Ishikawa (cell line): ENCODE results near the gene AIF1.

Experiments
- CEBPB ChIP-seq: IDR thresholded peaks from 2 replicates; pipeline ENCODE4 v1.6.1; 2012
- CREB1 ChIP-seq: IDR thresholded peaks from 2 replicates; pipeline ENCODE4 v1.6.1; 2012; ENCODE audit warnings: low read depth
- EGR1 ChIP-seq: IDR thresholded peaks from 2 replicates; pipeline ENCODE4 v1.6.1; 2012
- EP300 ChIP-seq: IDR thresholded peaks from 2 replicates; pipeline ENCODE4 v1.6.1; 2012; ENCODE audit warnings: borderline replicate concordance
- FOXM1 ChIP-seq: IDR thresholded peaks from 2 replicates; pipeline ENCODE4 v1.6.1; 2012; ENCODE audit warnings: low read depth, borderline replicate concordance
- MAX ChIP-seq: IDR thresholded peaks from 2 replicates; pipeline ENCODE4 v1.6.1; 2012
- NFIC ChIP-seq: IDR thresholded peaks from 2 replicates; pipeline ENCODE4 v1.6.1; 2012
- RAD21 ChIP-seq: IDR thresholded peaks from 2 replicates; pipeline ENCODE4 v1.6.1; 2012; ENCODE audit warnings: low read depth
- REST ChIP-seq: IDR thresholded peaks from 2 replicates; pipeline ENCODE4 v1.6.1; 2012; ENCODE audit warnings: low read depth, mild to moderate bottlenecking
- TAF1 ChIP-seq: IDR thresholded peaks from 2 replicates; pipeline ENCODE4 v1.6.1; 2012; ENCODE audit warnings: low read depth, mild to moderate bottlenecking
- TCF12 ChIP-seq: IDR thresholded peaks from 2 replicates; pipeline ENCODE4 v1.6.1; 2012; ENCODE audit warnings: low read depth
- TEAD4 ChIP-seq: IDR thresholded peaks from 2 replicates; pipeline ENCODE4 v1.6.1; 2012
- USF1 ChIP-seq: IDR thresholded peaks from 2 replicates; pipeline ENCODE4 v1.6.1; 2012
- YY1 ChIP-seq: IDR thresholded peaks from 2 replicates; pipeline ENCODE4 v1.6.1; 2012; ENCODE audit warnings: low read depth
- ZBTB7A ChIP-seq: IDR thresholded peaks from 2 replicates; pipeline ENCODE4 v1.6.1; 2012; ENCODE audit warnings: low read depth

The AIF1 gene

GRCh38 chr6:31631209-31631608 lies 16.2 kb downstream of the AIF1 start:
- no peak for TF ChIP-seq TCF12
- TF ChIP-seq MAX = no peak
- no peak for TF ChIP-seq EP300

GRCh38 chr6:31631681-31632278 lies 16.7 kb downstream of the AIF1 start:
- TF ChIP-seq YY1 = no peak
- TF ChIP-seq USF1 = no peak
- no peak for TF ChIP-seq ZBTB7A

- no peak for TF ChIP-seq EP300
- no peak for TF ChIP-seq REST
- TF ChIP-seq FOXM1 = no peak
- no peak for TF ChIP-seq MAX
- TF ChIP-seq YY1 = no peak
- TF ChIP-seq TCF12 = no peak
- no peak for TF ChIP-seq ZBTB7A
- no peak for TF ChIP-seq USF1
- no peak for TF ChIP-seq EGR1
- TF ChIP-seq CEBPB = no peak
- no peak for TF ChIP-seq TAF1
- TF ChIP-seq TEAD4 = no peak
- TF ChIP-seq RAD21 = no peak
- no peak for TF ChIP-seq CREB1
- no peak for TF ChIP-seq NFIC
Observed at GRCh38 chr6:31632279-31632946, 17.4 kb downstream of the AIF1 start.

- TF ChIP-seq CREB1 (no peak), TEAD4 (no peak), CEBPB (no peak), MAX (no peak), TAF1 (no peak), RAD21 (no peak), EP300 (no peak), EGR1 (no peak), USF1 (no peak), NFIC (no peak), TCF12 (no peak), YY1 (no peak), FOXM1 (no peak), REST (no peak), ZBTB7A (no peak)
Observed at GRCh38 chr6:31633447-31633846, 18.4 kb downstream of the AIF1 start.

- no peak for TF ChIP-seq REST
- no peak for TF ChIP-seq YY1
- TF ChIP-seq RAD21 = no peak
- TF ChIP-seq MAX = no peak
- no peak for TF ChIP-seq NFIC
- TF ChIP-seq TCF12 = no peak
- TF ChIP-seq EP300 = no peak
- TF ChIP-seq EGR1 = no peak
- no peak for TF ChIP-seq TAF1
- TF ChIP-seq FOXM1 = no peak
Observed at GRCh38 chr6:31634131-31634530, 19.1 kb downstream of the AIF1 start.
